HG03469 (cell line): Measurements from ENCODE around the gene EXOC6B.
"Not testable (repeated sequence)": the region's sequence is repeated elsewhere in the genome, so short reads cannot be mapped to it uniquely, and the experiment has no call there.

Experiments
- ATAC-seq: cut with Tn5 transposase; IDR thresholded peaks from one replicate; pipeline ENCODE4 v1.9.1; 2021; ENCODE audit warnings: mild to moderate bottlenecking, moderate library complexity, moderate number of reproducible peaks; ENCODE audit not compliant: unreplicated experiment

EXOC6B gene

GRCh38 chr2:72555943-72556342 is 269.9 kb downstream of the EXOC6B start:
- ATAC-seq = no peak

- not testable (repeated sequence) for ATAC-seq
Measured at GRCh38 chr2:72555363-72555762, 270.5 kb downstream of the EXOC6B start.

GRCh38 chr2:72554910-72555309 is 270.9 kb downstream of the EXOC6B start:
- ATAC-seq = not testable (repeated sequence)

- no peak for ATAC-seq
Measured at GRCh38 chr2:72554381-72554780, 271.5 kb downstream of the EXOC6B start.

GRCh38 chr2:72548081-72548764 is 277.6 kb downstream of the EXOC6B start:
- no peak for ATAC-seq

GRCh38 chr2:72545790-72546189 is 280.0 kb downstream of the EXOC6B start:
- no peak for ATAC-seq

GRCh38 chr2:72544554-72544953 is 281.3 kb downstream of the EXOC6B start:
- ATAC-seq = no peak

GRCh38 chr2:72543497-72544216 is 282.2 kb downstream of the EXOC6B start:
- ATAC-seq = no peak

- ATAC-seq = no peak
Measured at GRCh38 chr2:72539071-72539552, 286.7 kb downstream of the EXOC6B start.

GRCh38 chr2:72538486-72538885 is 287.3 kb downstream of the EXOC6B start:
- ATAC-seq = no peak

- not testable (repeated sequence) for ATAC-seq
Measured at GRCh38 chr2:72535586-72535985, 290.2 kb downstream of the EXOC6B start.

GRCh38 chr2:72533765-72534164 is 292.1 kb downstream of the EXOC6B start:
- no peak for ATAC-seq

GRCh38 chr2:72527424-72527823 is 298.4 kb downstream of the EXOC6B start:
- no peak for ATAC-seq

GRCh38 chr2:72526623-72527022 is 299.2 kb downstream of the EXOC6B start:
- ATAC-seq = no peak

- no peak for ATAC-seq
Measured at GRCh38 chr2:72524071-72524470, 301.8 kb downstream of the EXOC6B start.

- no peak for ATAC-seq
Measured at GRCh38 chr2:72515696-72516095, 310.1 kb downstream of the EXOC6B start.

- no peak for ATAC-seq
Measured at GRCh38 chr2:72513011-72513410, 312.8 kb downstream of the EXOC6B start.

- no peak for ATAC-seq
Measured at GRCh38 chr2:72512376-72512775, 313.5 kb downstream of the EXOC6B start.

GRCh38 chr2:72511906-72512305 is 313.9 kb downstream of the EXOC6B start:
- ATAC-seq = no peak

GRCh38 chr2:72497763-72498162 is 328.1 kb downstream of the EXOC6B start:
- ATAC-seq = no peak

- ATAC-seq = no peak
Measured at GRCh38 chr2:72496479-72496878, 329.4 kb downstream of the EXOC6B start.

GRCh38 chr2:72494392-72494791 is 331.4 kb downstream of the EXOC6B start:
- no peak for ATAC-seq
